Mucosa of rectum (tissue), 2 donors: Measurements from ENCODE around the gene PHF2.

Source experiments
- H3K27ac ChIP-seq, 2 donors: one replicate each; pipeline ENCODE4 v1.7.0; 2013; ENCODE audit warnings: inconsistent platforms in 2 of 2, low read depth in 2 of 2, low read length in 2 of 2
- H3K27me3 ChIP-seq, 2 donors: one replicate each; pipeline ENCODE4 v1.7.0; 2013; ENCODE audit warnings: low read length in 2 of 2; ENCODE audit not compliant: control insufficient read depth in 2 of 2, insufficient read depth in 2 of 2
- H3K36me3 ChIP-seq, 2 donors: one replicate each; pipeline ENCODE4 v1.7.0; 2013; ENCODE audit warnings: low read length in 2 of 2; ENCODE audit not compliant: control insufficient read depth in 2 of 2, insufficient read depth in 2 of 2
- H3K4me1 ChIP-seq, 2 donors: one replicate each; pipeline ENCODE4 v1.7.0; 2013; ENCODE audit warnings: low read length in 2 of 2, mild to moderate bottlenecking in 1 of 2; ENCODE audit not compliant: control insufficient read depth in 2 of 2, insufficient read depth in 2 of 2
- H3K4me3 ChIP-seq, 2 donors: one replicate each; pipeline ENCODE4 v1.7.0; 2013; ENCODE audit warnings: low read length in 2 of 2
- H3K9ac ChIP-seq, 2 donors: one replicate each; pipeline ENCODE4 v1.7.0; 2013; ENCODE audit warnings: low read length in 2 of 2, low read depth in 1 of 2, mild to moderate bottlenecking in 1 of 2
- H3K9me3 ChIP-seq, 2 donors: one replicate each; pipeline ENCODE4 v1.7.0; 2013; ENCODE audit warnings: low read length in 2 of 2; ENCODE audit not compliant: control insufficient read depth in 2 of 2
- donor health status: healthy.
- donor health status: Normal muscosa, but diverticular disease.

The PHF2 gene

GRCh38 chr9:93593144-93593658 is 16.8 kb downstream of the PHF2 start:
- Histone ChIP-seq H3K9me3 (no peaks in the 10 kb centered on the region), H3K27me3 (no peaks in the 10 kb centered on the region), H3K4me3 (no peak overlapping the region), H3K36me3 (no peaks in the 10 kb centered on the region), H3K4me1 (peaks cover 9 to 14% of the 10 kb centered on the region in 2 donors), H3K27ac (peak overlapping the region in 1 of 2 donors; percentile 82), H3K9ac (no peak overlapping the region)

- Histone ChIP-seq H3K4me1 (peaks cover 9 to 23% of the 10 kb centered on the region in 2 donors), H3K4me3 (peak overlapping the region in 1 of 2 donors; percentile 20), H3K9me3 (no peaks in the 10 kb centered on the region), H3K27ac (peak overlapping the region; percentile 32 to 82), H3K36me3 (no peaks in the 10 kb centered on the region), H3K27me3 (no peaks in the 10 kb centered on the region), H3K9ac (peak overlapping the region in 1 of 2 donors; percentile 13)
Observed at GRCh38 chr9:93594041-93594756, 17.8 kb downstream of the PHF2 start.

GRCh38 chr9:93595461-93595860 is 19.1 kb downstream of the PHF2 start:
- H3K9ac ChIP-seq: no peak overlapping the region
- H3K27ac ChIP-seq: no peak overlapping the region
- H3K4me3 ChIP-seq: no peak overlapping the region
- H3K4me1 ChIP-seq: peaks cover 14 to 35% of the 10 kb centered on the region in 2 donors
- H3K36me3 ChIP-seq: no peaks in the 10 kb centered on the region
- H3K9me3 ChIP-seq: no peaks in the 10 kb centered on the region
- no peaks in the 10 kb centered on the region for H3K27me3 ChIP-seq

- Histone ChIP-seq H3K27ac (no peak overlapping the region), H3K4me1 (peaks cover 14 to 39% of the 10 kb centered on the region in 2 donors), H3K9me3 (no peaks in the 10 kb centered on the region), H3K9ac (no peak overlapping the region), H3K36me3 (no peaks in the 10 kb centered on the region), H3K27me3 (no peaks in the 10 kb centered on the region), H3K4me3 (no peak overlapping the region)
Observed at GRCh38 chr9:93595861-93596365, 19.5 kb downstream of the PHF2 start.

GRCh38 chr9:93596399-93596798 is 20.0 kb downstream of the PHF2 start:
- no peak overlapping the region for H3K9ac ChIP-seq
- H3K4me3 ChIP-seq: no peak overlapping the region
- H3K9me3 ChIP-seq: no peaks in the 10 kb centered on the region
- no peaks in the 10 kb centered on the region for H3K36me3 ChIP-seq
- H3K27me3 ChIP-seq: no peaks in the 10 kb centered on the region
- H3K27ac ChIP-seq: no peak overlapping the region
- peaks cover 14 to 41% of the 10 kb centered on the region in 2 donors for H3K4me1 ChIP-seq

- H3K9me3 ChIP-seq: no peaks in the 10 kb centered on the region
- no peak overlapping the region for H3K9ac ChIP-seq
- no peaks in the 10 kb centered on the region for H3K27me3 ChIP-seq
- H3K36me3 ChIP-seq: no peaks in the 10 kb centered on the region
- H3K27ac ChIP-seq: no peak overlapping the region
- H3K4me1 ChIP-seq: peaks cover 14 to 41% of the 10 kb centered on the region in 2 donors
- H3K4me3 ChIP-seq: no peak overlapping the region
Observed at GRCh38 chr9:93597142-93597706, 20.8 kb downstream of the PHF2 start.

- Histone ChIP-seq H3K9me3 (no peaks in the 10 kb centered on the region), H3K36me3 (no peaks in the 10 kb centered on the region), H3K4me1 (peaks cover 11 to 38% of the 10 kb centered on the region in 2 donors), H3K27ac (no peak overlapping the region), H3K9ac (peak overlapping the region in 1 of 2 donors; percentile 38), H3K27me3 (no peaks in the 10 kb centered on the region), H3K4me3 (no peak overlapping the region)
Observed at GRCh38 chr9:93597871-93598646, 21.7 kb downstream of the PHF2 start.

GRCh38 chr9:93598647-93599241 is 22.4 kb downstream of the PHF2 start:
- Histone ChIP-seq H3K27ac (no peak overlapping the region), H3K4me1 (peaks cover 9 to 34% of the 10 kb centered on the region in 2 donors), H3K9ac (peak overlapping the region in 1 of 2 donors; percentile 38), H3K36me3 (no peaks in the 10 kb centered on the region), H3K9me3 (no peaks in the 10 kb centered on the region), H3K4me3 (no peak overlapping the region), H3K27me3 (no peaks in the 10 kb centered on the region)

GRCh38 chr9:93599571-93600403 is 23.4 kb downstream of the PHF2 start:
- H3K9me3 ChIP-seq: no peaks in the 10 kb centered on the region
- no peaks in the 10 kb centered on the region for H3K27me3 ChIP-seq
- no peak overlapping the region for H3K4me3 ChIP-seq
- peaks cover 5 to 27% of the 10 kb centered on the region in 2 donors for H3K4me1 ChIP-seq
- no peaks in the 10 kb centered on the region for H3K36me3 ChIP-seq
- no peak overlapping the region for H3K27ac ChIP-seq
- H3K9ac ChIP-seq: peak overlapping the region in 1 of 2 donors; percentile 45
